Suprapubic skin (tissue), 4 donors: ENCODE measurements around the gene TFEC.

ENCODE experiments used
- EP300 ChIP-seq: sonication (generic); formaldehyde crosslinking; IDR thresholded peaks from one replicate; pipeline ENCODE4 v1.6.1; 2017; ENCODE audit warnings: antibody characterized with exemption
- POLR2A ChIP-seq, 2 donors: fragments of 450-650 bp; IDR thresholded peaks; one replicate each; pipeline ENCODE4 v1.6.1; 2017; ENCODE audit warnings: antibody characterized with exemption in 2 of 2, mild to moderate bottlenecking in 2 of 2, moderate library complexity in 2 of 2
- POLR2AphosphoS5 ChIP-seq, 3 donors: sonication (generic); formaldehyde crosslinking; IDR thresholded peaks; one replicate each; pipeline ENCODE4 v1.6.1; 2017; ENCODE audit warnings: antibody characterized with exemption in 3 of 3
- TF ChIP-seq, protein P1 (sequence below), 2 donors: fragments of 200-600 bp in 1 of 2; fragments of 450-650 bp in 1 of 2; sonication (generic) in 1 of 2; IDR thresholded peaks; one replicate each; pipeline ENCODE4 v1.5.1; 2016 to 2019; ENCODE audit warnings: antibody characterized with exemption in 2 of 2, mild to moderate bottlenecking in 1 of 2, moderate library complexity in 1 of 2

DNA sequence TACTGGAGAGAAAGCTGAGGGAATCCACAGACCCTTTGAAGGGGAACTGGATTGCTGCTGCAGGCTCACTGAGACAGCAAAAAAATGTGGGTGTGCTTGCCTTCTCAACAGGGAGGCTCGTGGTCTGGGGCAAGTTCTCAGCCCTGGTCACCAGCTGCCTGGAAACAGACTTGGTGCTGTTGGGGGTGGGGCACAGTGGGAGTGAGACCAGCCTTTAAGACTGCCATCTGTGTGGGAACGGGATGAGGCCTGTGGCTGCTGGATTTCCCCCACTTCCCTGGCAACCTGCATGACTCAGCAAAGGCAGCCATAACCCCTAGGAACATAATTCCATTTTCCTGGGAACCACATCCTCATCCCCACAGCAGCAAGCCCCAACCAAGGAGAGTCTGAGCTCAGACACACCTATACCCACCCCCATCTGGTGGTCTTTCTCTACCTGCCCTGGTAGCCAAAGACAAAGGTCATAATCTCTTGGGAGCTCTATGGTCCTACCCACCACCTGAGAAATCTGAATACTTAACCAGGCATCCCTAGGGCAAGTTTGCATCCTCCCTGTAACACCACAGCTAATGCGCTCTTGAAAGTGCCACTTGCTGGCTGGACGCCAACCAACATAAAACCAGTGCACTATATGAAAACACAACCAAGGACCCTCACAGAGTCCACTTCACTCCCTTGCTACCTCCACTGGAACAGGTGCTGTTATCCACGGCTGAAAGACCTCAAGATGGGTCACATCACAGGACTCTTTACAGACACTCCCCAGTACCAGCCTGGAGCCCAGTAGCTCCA lies 45.0 kb upstream of the TFEC start:
- no peak for TF ChIP-seq POLR2A (IDR thresholded peaks at IDR 0.05)
- TF ChIP-seq, protein P1, sequence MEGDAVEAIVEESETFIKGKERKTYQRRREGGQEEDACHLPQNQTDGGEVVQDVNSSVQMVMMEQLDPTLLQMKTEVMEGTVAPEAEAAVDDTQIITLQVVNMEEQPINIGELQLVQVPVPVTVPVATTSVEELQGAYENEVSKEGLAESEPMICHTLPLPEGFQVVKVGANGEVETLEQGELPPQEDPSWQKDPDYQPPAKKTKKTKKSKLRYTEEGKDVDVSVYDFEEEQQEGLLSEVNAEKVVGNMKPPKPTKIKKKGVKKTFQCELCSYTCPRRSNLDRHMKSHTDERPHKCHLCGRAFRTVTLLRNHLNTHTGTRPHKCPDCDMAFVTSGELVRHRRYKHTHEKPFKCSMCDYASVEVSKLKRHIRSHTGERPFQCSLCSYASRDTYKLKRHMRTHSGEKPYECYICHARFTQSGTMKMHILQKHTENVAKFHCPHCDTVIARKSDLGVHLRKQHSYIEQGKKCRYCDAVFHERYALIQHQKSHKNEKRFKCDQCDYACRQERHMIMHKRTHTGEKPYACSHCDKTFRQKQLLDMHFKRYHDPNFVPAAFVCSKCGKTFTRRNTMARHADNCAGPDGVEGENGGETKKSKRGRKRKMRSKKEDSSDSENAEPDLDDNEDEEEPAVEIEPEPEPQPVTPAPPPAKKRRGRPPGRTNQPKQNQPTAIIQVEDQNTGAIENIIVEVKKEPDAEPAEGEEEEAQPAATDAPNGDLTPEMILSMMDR (IDR thresholded peaks at IDR 0.05), result no peak
- TF ChIP-seq POLR2AphosphoS5 (IDR thresholded peaks at IDR 0.05), result no peak
- no peak for TF ChIP-seq EP300
